ENCODE data around the gene FAM3C.

The FAM3C gene

DNA sequence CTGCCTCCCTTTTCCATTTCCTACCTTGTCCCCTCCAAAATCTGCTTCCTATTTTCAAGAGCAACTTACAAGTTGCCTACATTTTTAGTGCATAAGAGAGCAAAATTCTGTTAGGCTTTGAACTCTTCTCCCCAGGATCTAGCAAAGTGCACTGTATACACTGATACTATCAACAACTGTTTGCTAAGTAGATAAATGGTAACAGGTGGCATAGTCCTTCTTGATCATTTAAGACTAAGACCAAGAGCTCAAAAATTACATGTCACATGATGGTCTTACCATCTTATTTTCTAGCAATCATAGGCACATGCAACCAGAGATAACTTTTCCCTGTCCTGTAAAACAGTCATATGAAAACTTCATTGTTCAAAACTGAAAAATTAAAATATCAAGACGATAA is 16.2 kb downstream of the FAM3C start:
- no peak for DNase-seq (ENCODE audit: low read depth, low spot score)

DNA sequence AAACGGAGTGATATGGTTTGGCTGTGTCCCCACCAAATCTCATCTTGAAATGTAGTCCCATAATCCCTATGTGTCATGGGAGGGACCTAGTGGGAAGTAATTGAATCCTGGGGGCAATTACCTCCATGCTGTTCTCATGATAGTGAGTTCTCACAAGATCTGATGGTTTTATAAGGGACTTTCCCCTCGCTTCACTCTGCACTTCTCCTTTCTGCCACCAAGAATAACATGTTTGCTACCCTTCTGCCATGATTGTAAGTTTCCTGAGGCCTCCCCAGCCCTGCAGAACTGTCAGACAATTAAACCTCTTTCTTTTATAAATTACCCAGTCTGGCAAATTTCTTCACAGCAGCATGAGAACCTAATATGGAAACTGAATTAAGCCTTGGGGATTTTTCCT is 19.1 kb downstream of the FAM3C start:
- DNase-seq (ENCODE audit: low read depth, low spot score), result no peak

GRCh38 chr7:121373177-121373576 is 22.9 kb downstream of the FAM3C start:
- no peak for DNase-seq (ENCODE audit: low read depth, low spot score)

GRCh38 chr7:121372376-121373010 is 23.6 kb downstream of the FAM3C start:
- no peak for DNase-seq (ENCODE audit: low read depth, low spot score)

GRCh38 chr7:121371883-121372282 is 24.2 kb downstream of the FAM3C start:
- no peak for DNase-seq (ENCODE audit: low read depth, low spot score)

DNA sequence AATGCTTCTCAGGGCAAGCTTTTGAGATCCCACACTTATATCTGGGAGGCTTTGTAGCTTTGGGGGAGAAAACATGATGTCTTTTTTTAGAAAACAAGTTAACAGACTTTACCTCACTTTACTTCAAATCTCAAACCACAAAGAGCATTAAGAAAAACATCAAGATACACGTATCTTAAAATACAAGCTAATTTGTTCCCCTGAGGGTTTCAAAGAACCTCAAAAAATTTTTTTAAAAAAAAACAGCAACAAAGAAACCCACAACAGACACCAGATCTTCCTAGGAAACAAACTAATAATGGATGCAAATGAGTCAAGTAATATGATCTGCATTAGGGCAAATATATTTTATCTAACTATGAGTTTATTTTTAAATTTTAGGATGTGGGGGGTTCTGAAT is 24.7 kb downstream of the FAM3C start:
- DNase-seq (ENCODE audit: low read depth, low spot score), result no peak

DNA sequence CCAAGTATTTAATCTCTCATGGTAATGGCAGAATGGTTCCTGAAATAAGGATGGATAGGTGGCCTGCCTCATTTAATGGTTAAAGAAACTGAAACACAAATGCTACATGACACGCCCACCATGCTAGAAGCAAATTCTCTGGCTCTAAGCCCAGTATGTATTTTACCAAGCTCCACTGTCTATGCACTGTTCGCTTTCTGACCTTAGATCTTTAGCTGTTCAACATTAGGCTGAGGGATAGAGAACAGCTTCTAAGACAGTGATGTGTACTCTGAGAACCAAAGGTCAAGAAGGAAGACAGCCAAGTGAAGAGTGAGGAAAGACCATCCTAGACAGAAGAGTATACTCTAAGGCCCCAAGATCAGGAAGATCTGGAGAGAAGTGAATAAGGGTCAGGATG is 26.6 kb downstream of the FAM3C start:
- DNase-seq (ENCODE audit: low read depth, low spot score), result peak; percentile 50

GRCh38 chr7:121366852-121367431 is 29.2 kb downstream of the FAM3C start:
- DNase-seq (ENCODE audit: low read depth, low spot score), result peak; percentile 17

- no peak for DNase-seq (ENCODE audit: low read depth, low spot score)
These were observed 35.5 kb downstream of the FAM3C start for GRCh38 chr7:121360564-121360963.

GRCh38 chr7:121355574-121355973 is 40.5 kb downstream of the FAM3C start:
- DNase-seq (ENCODE audit: low read depth, low spot score), result no peak

DNA sequence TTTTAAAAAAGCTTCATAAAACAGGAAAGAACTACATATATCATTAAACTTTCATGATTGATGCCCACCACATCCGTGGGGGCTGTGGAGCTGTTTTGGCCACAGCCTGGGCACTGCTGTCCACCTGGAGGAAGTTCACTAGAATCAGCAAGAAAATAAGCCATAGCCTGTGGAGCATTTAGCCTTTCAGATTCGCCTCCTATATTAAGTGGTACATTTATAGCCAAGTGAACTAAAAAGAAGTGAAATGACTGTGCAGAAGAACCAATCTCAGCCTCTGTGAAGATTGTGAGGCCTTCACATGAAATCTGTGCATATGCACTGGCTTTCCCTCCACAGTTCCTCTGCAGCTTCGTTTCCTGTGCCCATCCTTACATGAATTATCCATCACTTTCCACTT is 43.8 kb downstream of the FAM3C start:
- DNase-seq (ENCODE audit: low read depth, low spot score), result no peak

DNA sequence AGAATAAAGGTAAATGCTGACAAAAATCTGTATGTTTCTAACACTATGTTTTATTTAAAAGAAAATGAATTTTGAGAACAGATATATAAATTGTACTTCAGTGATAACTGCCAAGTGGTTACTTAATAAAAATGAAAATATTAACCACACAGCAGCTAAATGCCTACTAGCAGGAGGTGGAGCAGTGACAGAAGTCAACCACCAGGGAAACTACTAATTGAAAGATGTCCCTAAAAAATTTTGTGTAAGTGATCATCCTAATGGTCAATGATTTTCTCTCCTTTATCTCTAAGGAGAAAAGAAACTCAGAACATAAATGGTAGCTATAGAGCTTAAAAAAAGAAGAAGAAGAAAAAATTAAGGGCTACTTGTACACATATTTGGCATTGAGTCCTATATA is 44.4 kb downstream of the FAM3C start:
- no peak for DNase-seq (ENCODE audit: low read depth, low spot score)

GRCh38 chr7:121344497-121344896 is 51.6 kb downstream of the FAM3C start:
- no peak for DNase-seq (ENCODE audit: low read depth, low spot score)

DNA sequence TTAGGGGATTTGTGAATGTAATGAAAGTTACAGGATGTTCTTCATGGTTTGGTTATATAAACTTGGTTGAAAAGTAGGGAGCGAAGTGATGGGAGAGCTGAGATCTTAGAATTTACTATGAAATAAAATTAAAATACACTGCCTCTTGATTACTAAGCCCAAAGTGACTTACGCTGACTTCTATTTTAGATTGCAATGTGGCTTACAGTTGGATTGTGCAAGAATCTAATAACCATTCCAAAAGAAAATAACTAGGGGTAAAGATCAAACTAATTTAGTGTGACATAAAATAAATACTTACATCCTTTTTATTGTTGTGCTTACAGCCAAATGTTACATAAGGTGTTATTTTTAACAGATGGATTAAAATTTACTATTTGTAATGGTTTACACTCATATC is 52.0 kb downstream of the FAM3C start:
- DNase-seq (ENCODE audit: low read depth, low spot score), result no peak

DNA sequence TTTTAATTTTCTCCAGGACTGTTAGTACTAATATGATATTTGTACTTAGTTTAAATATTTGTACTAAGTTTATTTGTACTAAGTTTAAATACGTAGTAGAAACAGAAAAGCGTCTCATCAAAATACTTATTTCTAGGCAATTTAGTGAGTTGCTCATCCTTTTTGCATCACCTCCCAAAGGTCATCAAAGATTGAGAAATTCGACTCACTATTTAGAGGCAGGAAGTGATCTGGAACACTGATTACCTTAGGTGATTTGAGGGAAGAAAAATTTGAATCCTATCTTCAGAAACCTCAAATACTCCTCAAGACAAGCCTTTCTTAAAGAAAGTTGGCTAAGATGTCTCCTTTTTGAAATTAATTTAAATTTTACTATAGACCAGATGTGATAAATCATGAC is 52.8 kb downstream of the FAM3C start:
- DNase-seq (ENCODE audit: low read depth, low spot score), result no peak

GRCh38 chr7:121342631-121343030 is 53.5 kb downstream of the FAM3C start:
- DNase-seq (ENCODE audit: low read depth, low spot score), result no peak

- DNase-seq (ENCODE audit: low read depth, low spot score), result no peak
These were observed 54.2 kb downstream of the FAM3C start for GRCh38 chr7:121341933-121342332.

GRCh38 chr7:121339082-121339481 is 57.0 kb downstream of the FAM3C start:
- no peak for DNase-seq (ENCODE audit: low read depth, low spot score)

GRCh38 chr7:121337398-121337797 is 58.7 kb downstream of the FAM3C start:
- no peak for DNase-seq (ENCODE audit: low read depth, low spot score)

GRCh38 chr7:121336579-121336978 is 59.5 kb downstream of the FAM3C start:
- DNase-seq (ENCODE audit: low read depth, low spot score), result no peak

DNA sequence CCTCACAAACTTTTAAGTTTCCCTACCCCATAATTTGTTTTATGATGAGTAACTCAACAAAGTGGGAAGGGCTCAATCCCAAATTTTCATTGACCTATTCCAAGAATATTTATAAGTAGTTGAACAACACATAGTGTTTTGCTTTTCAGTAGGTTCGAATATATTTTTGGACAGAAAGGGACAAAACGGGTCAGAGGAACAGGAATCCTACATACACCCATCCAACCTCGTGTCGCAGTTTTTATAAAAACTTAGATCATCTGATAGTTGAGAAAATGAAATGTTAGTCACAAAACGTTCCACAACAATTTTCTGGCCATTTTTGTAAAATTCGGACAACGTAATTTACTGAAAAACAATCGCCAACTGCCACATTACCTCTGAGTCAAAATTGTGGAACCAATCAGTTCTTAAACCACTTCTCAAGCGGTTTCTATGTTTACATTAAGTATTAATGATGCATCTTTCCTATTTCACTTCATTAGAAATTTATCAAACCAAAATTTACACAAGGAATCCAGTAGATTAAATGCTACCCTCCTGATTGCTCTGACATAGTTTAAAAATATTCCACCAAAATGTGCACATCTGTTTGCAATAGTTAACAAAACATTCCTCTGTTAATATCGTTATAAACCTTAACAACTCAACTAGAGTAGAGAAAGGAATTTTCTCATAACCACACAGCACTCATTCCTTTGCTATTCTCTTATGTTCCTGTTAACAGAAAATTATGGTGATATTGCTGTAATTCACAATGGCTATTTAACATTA is 61.0 kb downstream of the FAM3C start:
- no peak for DNase-seq (ENCODE audit: low read depth, low spot score)

DNA sequence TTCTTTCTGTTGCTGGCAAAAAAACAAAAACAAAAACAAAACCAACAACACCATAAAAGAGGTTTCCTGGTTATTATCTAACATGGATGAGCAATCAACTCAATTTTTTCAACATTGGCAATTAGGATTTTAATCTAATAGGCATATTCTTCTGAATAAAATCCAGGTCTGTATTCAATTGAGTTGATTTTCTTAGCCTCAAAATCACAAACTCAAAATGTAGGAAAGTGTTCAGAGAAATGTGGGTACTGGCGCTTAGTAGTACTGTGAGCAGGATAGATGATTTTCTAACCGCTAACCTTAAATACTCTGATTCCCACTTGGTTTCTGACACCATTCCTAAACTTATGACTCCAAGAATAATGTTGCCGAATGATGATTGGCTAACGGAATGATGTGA is 61.7 kb downstream of the FAM3C start:
- no peak for DNase-seq (ENCODE audit: low read depth, low spot score)

DNA sequence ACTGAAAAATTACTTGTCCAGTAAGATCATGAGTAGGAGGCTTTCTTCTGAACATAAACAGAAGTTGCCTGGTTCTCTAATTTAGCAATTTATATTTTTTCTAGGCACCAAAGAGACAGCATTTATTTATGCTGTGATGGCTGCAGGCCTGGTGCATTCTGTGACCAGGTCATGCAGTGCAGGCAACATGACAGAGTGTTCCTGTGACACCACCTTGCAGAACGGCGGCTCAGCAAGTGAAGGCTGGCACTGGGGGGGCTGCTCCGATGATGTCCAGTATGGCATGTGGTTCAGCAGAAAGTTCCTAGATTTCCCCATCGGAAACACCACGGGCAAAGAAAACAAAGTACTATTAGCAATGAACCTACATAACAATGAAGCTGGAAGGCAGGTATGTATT is 64.5 kb downstream of the FAM3C start:
- no peak for DNase-seq (ENCODE audit: low read depth, low spot score)

All from smooth muscle cell of the brain vasculature (primary cell).